GM18505 (cell line): ENCODE measurements around the gene CD180.

Experiments used
- ATAC-seq: cut with Tn5 transposase; IDR thresholded peaks from one replicate; pipeline ENCODE4 v1.9.1; 2021; ENCODE audit not compliant: unreplicated experiment
- POLR2A ChIP-seq: IDR thresholded peaks from 4 replicates; pipeline ENCODE4 v1.6.1; 2011; ENCODE audit warnings: borderline replicate concordance; ENCODE audit not compliant: insufficient read depth, insufficient read length; ENCODE audit errors: extremely low read depth

The CD180 gene

DNA sequence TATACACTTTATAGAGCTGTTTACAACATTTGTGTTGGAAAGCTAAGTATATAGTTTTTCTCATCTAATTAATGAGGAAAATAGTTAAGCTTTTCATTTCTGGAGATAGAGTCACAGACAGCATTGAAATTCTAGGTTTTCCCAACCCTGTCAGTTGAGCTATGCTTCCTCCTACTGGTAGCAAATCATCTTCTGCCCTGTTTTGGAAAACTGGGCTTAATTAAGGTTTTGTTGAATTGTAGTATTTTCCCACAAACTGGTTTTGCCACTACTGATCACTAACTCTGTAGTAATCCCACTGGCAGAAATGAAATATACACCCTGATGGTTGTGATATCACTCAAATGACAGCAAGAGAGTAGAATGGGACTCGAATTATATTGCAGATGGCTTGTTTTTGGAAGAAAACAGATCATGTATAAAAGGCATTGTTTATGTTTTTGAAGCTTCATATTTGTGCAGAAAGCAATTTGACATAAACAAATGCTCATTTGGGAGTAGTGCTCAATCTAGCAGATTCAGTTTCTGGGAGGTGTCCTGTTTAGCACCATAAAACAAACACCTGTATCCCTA is 46.6 kb downstream of the CD180 start:
- no peak for ATAC-seq
- TF ChIP-seq POLR2A, result no peak

DNA sequence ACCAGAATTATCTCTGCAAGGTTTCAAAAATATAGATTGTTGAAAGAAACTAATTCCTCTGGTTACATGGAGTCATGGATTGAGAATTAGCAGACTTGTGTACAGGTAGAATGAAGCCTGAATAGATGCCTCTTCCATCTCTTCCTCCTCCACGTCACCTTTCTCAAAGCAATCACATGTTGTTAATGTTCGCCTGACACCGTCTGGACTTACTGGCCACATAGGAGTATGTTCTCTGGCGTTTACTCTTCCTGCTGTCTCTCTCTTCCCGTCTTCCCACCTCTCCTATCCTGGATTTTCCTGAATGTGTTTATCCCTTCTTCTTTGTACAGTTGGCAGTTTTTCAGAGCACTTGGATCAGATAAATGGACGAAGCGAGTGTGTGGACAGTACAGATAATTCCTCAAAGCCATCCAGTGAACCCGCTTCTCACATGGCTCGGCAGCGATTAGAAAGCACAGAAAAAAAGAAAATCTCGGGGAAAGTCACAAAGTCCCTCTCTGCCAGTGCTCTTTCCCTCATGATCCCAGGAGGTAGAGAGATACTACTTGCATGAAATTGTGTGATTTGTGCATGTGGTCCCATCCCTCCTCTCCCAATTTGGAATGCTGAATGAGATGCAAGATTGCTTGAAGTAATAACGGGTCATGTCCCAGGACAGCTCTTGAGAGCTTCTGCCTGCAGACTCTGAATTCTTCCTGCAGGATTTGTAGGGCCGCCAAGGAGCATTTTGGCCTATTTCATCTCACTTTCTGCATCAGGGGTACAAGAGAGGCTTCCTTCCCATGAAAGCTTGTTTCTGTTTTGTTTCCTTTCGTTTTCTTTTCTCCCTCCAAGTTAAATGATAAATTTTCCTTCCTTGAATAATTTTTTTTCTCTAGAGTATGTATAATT is 47.3 kb downstream of the CD180 start:
- ATAC-seq, result no peak
- TF ChIP-seq POLR2A, result no peak

DNA sequence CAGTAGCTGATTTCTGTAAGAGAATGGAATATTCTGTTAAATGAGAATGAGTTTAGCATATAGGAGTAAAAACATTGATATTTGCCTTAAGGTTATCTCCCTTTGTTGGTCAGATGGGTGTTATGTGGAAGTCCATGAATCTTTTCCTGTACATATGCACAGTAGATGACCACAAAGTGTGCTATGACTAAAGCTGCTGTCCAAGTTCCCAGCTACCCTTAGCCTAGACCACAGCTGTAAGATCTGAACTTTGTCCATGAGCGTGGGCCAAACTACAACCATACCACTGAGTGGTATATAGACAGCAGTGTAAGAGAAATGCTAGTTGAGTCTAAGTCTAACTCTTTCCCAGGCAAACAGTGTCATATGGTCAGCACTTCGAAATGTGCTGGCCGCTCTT is 48.8 kb downstream of the CD180 start:
- no peak for ATAC-seq
- no peak for TF ChIP-seq POLR2A

DNA sequence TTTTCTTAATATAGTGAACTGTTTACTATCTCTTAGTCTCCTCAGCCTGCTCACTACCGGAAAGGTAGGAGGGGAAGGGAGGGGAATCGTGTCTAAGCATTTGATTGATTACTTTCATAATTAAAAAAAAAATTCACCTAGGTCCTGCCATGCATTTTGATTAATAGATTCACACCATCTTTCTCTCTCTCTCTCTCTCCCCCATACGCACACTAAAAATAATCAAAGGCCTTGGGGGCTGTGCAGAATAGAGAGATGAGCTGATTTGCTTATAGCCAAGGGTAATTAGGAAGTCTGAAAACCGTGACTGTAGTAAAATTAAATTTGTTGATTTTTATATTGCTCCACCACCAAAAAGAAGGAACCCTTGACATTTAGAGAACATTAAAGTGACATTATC is 49.6 kb downstream of the CD180 start:
- ATAC-seq, result no peak

DNA sequence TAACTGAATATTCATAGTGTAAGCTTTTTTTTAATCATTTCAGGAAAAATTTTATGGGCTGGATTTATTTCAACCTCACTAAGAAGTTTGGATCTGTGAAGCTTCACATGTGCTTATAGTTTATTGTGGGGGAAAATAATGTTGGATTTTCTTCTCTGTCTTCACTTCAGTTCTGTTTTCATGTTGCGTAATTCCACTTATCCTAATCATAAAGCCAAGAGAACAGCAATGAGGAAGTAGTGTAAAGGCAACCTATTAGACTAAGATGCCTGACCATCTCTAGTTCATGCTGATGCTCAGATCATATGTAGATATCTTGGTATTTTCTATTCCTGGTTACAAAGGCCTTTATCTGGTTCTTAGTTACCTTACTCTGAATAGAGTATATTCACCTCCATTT is 50.0 kb downstream of the CD180 start:
- no peak for ATAC-seq
- no peak for TF ChIP-seq POLR2A

More for the DNA sequence above, 49.6 kb downstream of the CD180 start:
- TF ChIP-seq POLR2A, result no peak

DNA sequence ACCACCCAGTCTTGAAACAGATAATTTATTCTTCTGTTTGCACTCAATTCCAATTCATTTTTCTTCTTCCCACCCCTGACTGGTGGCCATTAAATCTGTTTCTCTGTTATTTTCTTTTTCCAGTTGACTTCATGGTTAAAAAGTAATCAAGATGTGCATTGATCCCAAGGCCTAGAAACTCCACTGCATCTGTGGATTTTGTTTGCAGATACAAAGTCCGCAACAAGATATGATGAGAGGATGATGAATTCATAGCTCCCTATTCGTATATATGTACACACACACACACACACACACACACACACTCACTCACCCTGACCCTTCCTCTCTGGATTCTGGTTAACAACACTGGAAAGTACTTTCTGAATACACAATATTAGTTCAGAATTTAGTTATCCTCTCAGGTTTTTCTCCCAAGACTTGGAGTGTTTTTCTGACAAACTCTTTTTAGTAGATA is 52.4 kb downstream of the CD180 start:
- no peak for TF ChIP-seq POLR2A
- no peak for ATAC-seq

DNA sequence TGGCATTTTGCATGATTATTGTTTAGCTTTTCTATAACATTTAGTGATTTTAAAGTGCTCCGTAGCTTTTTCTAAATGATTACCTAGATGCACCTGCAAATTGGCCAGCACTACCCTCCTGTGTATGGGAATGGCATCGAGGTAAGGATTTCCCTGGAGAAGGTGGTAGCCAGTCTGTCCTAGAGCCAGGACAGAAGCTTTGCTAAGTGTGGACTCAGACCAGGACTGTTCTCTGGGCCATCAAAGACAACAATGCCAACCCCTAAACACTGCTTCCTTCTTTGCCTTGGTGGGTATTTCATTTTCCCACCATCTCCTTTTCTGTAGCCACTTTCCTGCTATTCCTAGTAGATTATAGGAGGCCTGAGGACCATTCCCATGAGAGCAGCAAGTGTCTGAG is 53.0 kb downstream of the CD180 start:
- ATAC-seq, result no peak
- no peak for TF ChIP-seq POLR2A

DNA sequence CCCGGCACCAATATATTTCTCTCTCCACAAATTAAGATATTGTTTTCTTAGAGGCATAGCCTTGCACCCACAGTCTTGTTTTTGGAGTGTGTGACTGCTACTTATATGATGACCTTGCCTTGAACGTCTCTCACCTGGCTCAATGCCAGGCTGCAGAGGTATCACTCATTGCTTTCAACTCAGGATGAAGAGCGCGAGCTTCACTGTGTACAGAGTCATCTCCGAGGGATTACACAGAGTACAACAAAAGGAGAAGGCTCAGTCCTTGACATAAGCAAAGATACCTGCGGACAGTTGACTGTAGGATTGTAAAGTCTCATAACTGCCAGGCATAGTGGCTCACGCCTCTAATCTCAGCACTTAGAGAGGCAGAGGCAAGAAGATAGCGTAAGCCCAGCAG is 53.8 kb downstream of the CD180 start:
- TF ChIP-seq POLR2A, result no peak
- no peak for ATAC-seq

DNA sequence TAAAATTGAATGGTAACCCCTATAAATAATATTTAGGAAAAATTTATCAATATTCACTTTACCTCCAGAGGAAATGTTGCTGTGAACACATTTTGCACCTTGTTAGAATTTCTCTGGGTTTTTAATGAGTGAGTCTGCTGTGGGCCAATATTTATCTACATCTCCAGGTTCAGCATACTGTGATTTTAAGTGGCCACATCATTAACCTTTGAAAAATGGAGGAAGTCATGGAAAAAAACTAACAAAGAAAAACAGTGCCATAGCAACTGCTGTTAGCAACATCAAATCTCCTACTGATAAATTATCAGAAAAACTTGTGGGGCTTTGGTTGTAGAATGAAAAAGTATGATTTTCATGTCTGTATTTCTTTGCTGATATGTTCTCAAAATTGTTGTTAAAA is 55.0 kb downstream of the CD180 start:
- ATAC-seq, result no peak
- no peak for TF ChIP-seq POLR2A

DNA sequence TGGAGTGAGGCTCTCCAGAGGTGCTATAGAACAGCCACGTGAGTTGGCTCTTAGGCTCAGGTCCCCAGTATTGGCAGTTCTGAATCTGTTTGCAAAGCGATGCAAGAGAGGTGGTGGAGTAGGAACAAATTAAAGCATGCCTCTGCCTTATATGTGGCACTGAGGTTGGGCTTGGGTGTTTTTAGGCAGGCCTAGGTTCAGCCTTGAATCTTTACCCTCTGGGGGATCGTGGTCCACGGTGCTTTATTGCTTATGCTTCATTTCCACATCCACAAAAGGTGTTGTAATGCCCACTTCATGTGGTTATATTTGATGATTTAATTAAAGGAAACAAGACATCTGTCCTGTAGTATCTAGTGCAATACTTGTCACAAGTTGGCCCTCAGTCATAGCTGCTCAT is 56.2 kb downstream of the CD180 start:
- no peak for TF ChIP-seq POLR2A
- no peak for ATAC-seq

DNA sequence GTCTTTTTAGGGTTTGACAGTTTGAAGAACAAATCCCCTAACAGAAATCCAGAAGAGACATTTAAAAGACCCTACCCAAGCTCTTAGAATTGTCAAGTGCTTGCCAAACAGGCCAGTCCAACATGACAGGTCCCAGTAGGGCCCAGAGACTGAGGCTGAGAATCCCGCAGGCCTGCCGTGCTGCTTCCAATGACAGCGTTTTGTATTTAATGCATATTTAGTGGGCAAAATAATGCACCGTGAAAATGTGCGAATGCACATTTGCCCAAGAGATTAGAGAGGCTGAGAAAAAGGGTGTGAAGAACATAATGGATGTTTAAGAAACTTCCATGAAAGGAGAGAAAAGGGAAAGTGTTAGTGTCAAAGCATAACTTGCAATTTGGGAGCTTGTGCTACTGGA is 57.6 kb downstream of the CD180 start:
- ATAC-seq, result no peak
- TF ChIP-seq POLR2A, result no peak

DNA sequence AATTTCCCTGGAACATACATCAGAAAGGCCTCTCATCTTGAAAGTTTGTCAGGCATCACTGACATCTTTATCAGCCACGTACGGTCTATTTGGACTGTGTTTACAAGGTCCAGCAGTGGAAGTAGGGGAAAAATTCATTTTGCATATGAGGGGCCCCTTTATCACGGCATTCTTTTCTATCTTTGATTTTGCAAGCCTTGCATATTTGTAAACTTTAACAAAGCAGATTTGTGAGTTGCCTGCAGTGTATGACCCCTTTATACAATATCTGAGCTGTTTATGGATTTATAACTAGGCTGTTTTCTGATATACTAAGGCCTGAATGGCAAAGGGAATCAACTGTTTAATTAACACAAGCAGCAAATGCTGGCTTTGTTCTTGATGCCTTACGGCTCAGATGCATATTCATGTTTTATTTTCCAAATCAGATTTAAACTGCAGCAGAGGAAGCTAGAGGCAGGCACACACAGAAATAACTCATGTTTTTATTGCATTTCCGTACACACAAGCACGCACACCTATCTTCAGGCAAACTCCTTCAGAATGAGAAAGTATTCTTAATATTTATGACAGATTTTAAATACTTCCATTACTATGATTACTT is 61.1 kb downstream of the CD180 start:
- no peak for TF ChIP-seq POLR2A
- no peak for ATAC-seq

DNA sequence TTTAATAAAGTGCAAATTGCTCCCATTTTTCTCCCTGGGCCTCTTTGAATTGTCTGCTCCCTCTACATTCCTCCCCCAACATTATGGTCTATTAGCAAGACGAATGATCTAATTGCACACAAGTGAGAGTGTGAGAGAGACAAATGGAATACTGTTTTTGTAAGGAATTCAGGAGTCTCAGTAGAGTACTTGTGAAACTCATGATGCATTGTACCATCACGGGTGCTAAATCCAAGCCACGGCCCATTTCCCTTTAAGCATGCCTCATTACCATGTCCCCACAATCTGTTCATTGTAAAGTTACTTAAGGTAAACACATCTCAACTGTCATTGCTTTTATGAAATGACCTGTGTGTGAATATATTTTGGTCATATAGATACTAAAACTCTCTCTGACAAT is 62.8 kb downstream of the CD180 start:
- TF ChIP-seq POLR2A, result no peak
- ATAC-seq, result no peak

DNA sequence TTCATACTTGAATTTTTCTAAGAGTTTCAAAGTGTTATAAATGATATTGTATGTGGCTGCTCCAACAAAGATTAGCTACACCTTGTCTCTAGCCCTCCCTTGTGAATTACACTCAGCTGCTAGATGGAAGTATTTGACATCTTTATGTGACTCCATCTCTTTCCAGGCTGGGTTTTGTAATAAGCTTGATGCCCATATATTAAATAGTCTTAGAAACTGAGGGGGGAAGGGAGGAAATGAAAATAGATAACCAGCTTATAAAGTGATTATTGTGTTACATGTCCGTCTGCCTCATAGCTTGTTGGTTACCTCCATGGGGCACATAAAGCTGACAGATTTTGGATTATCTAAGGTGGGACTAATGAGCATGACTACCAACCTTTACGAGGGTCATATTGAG is 63.4 kb downstream of the CD180 start:
- no peak for ATAC-seq
- no peak for TF ChIP-seq POLR2A
